PC-3 (cell line): Measurements from ENCODE around the gene LRRN4CL. TPM values are rescaled to one million over a fixed set of nuclear protein-coding genes. Genes with fewer than 3 reads are reported as not detected.

ENCODE experiments used
- ATAC-seq: fragments of 200-7000 bp; cut with Tn5 transposase; 2 replicates; pipeline ENCODE4 v1.9.1; 2020; ENCODE audit warnings: mild to moderate bottlenecking, moderate library complexity
- BruUV-seq: library from RNA; stranded (reverse); fragments of 400-500 nt; replicated peaks from 2 replicates; lab custom pipeline; 2021; lab: Mats Ljungman, UMichigan
- CTCF ChIA-PET: fragments of 300-600 bp; sonication (Branson Sonifier 250); formaldehyde crosslinking; loops from one replicate; lab custom pipeline; 2022; ENCODE audit warnings: antibody characterized with exemption; lab: Charles Lee
- POLR2A ChIA-PET: fragments of 300-600 bp; sonication (Branson Sonifier 250); formaldehyde crosslinking; loops from one replicate; lab custom pipeline; 2022; ENCODE audit warnings: antibody characterized with exemption; ENCODE audit not compliant: unreplicated experiment; lab: Charles Lee
- DNase-seq: peaks from one replicate; pipeline ENCODE4 v3.0.0-alpha.2; 2015
- H2AFZ ChIP-seq: fragments of 300-600 bp; sonication (generic); 2 replicates; pipeline ENCODE4 v1.6.0; 2016; ENCODE audit warnings: antibody characterized with exemption, low read length
- H3F3A ChIP-seq: fragments of 300-600 bp; sonication (generic); one replicate; pipeline ENCODE4 v1.6.0; 2017; ENCODE audit warnings: antibody characterized with exemption, low read length, control low read depth, mild to moderate bottlenecking; ENCODE audit not compliant: unreplicated experiment
- H3K27ac ChIP-seq: fragments of 300-600 bp; sonication (generic); 2 replicates; pipeline ENCODE4 v1.5.1; 2016; ENCODE audit warnings: mild to moderate bottlenecking, low read length
- H3K27me3 ChIP-seq: fragments of 300-600 bp; sonication (generic); 2 replicates; pipeline ENCODE4 v1.6.1; 2016; ENCODE audit warnings: low read length, mixed read lengths
- H3K36me3 ChIP-seq: fragments of 300-600 bp; sonication (generic); 2 replicates; pipeline ENCODE4 v1.6.1; 2016; ENCODE audit warnings: low read depth, mixed run types, low read length, mixed read lengths
- H3K4me1 ChIP-seq: fragments of 300-600 bp; sonication (generic); 2 replicates; pipeline ENCODE4 v1.5.1; 2016; ENCODE audit warnings: low read length; ENCODE audit not compliant: insufficient read depth
- H3K4me2 ChIP-seq: fragments of 300-600 bp; sonication (generic); 2 replicates; pipeline ENCODE4 v1.6.0; 2016; ENCODE audit warnings: low read length
- H3K4me3 ChIP-seq: fragments of 300-600 bp; sonication (generic); 2 replicates; pipeline ENCODE4 v1.5.1; 2016; ENCODE audit warnings: mild to moderate bottlenecking, low read length, mixed read lengths
- H3K79me2 ChIP-seq: fragments of 300-600 bp; sonication (generic); 2 replicates; pipeline ENCODE4 v1.6.1; 2017; ENCODE audit warnings: low read length, mixed read lengths
- H3K9ac ChIP-seq: fragments of 300-600 bp; sonication (generic); 2 replicates; pipeline ENCODE4 v1.6.0; 2016; ENCODE audit warnings: mild to moderate bottlenecking, low read length
- H3K9me2 ChIP-seq: fragments of 300-600 bp; sonication (generic); replicated peaks from 2 replicates; pipeline ENCODE4 v1.6.1; 2016; ENCODE audit warnings: mixed run types, low read length, mixed read lengths
- H3K9me3 ChIP-seq: fragments of 300-600 bp; sonication (generic); 2 replicates; pipeline ENCODE4 v1.6.1; 2016; ENCODE audit warnings: low read length, mixed read lengths
- H4K20me1 ChIP-seq: fragments of 300-600 bp; sonication (generic); 2 replicates; pipeline ENCODE4 v1.6.1; 2016; ENCODE audit warnings: low read length, mixed read lengths
- CTCF ChIP-seq: fragments of 300-600 bp; sonication (generic); conservative IDR thresholded peaks from 2 replicates; pipeline ENCODE4 v1.5.1; 2017; ENCODE audit warnings: antibody characterized with exemption, low read depth, mild to moderate bottlenecking, low read length
- EZH2 ChIP-seq: fragments of 300-600 bp; sonication (generic); IDR thresholded peaks from one replicate; pipeline ENCODE4 v1.6.1; 2017; ENCODE audit warnings: antibody characterized with exemption, mild to moderate bottlenecking, low read length; ENCODE audit not compliant: unreplicated experiment
- EZH2phosphoT487 ChIP-seq: fragments of 300-600 bp; sonication (generic); IDR thresholded peaks from 2 replicates; pipeline ENCODE4 v1.6.1; 2018; ENCODE audit warnings: mild to moderate bottlenecking, antibody characterized with exemption, low read length, borderline replicate concordance
- intact Hi-C: fragments of 100-400 bp; cut with micrococcal nuclease; formaldehyde crosslinking; loops from 2 replicates; pipeline ENCODE4 v1.9.0; 2023
- total RNA-seq: library from RNA; depleted of rRNA; stranded (reverse); fragments of >200 nt; gene quantifications from 2 replicates; pipeline ENCODE4 v1.2.3, GENCODE V29; 2014; rRNA removed

The LRRN4CL gene
- total RNA-seq, 1 experiment from 2014 or later = 0.51 TPM

GRCh38 chr11:62645671-62645945 lies 43.7 kb downstream of the LRRN4CL start:
- TF ChIP-seq EZH2 (no peak), EZH2phosphoT487 (no peak), CTCF (no peak)
- no peaks in the 10 kb centered on the region for H4K20me1 ChIP-seq
- peak overlapping the region; percentile 57 for H2AFZ ChIP-seq
- H3K4me3 ChIP-seq = peak overlapping the region; percentile 95
- ATAC-seq = no peak
- H3K9me3 ChIP-seq = no peaks in the 10 kb centered on the region
- intact Hi-C loops = loop anchor here (5.0 kb wide), 1 partner anchor 33 kb away; the partner anchor contains the start of genes EML3 and ROM1
- H3K27ac ChIP-seq = peak overlapping the region; percentile 64
- H3K4me1 ChIP-seq = peaks cover 10% of the 10 kb centered on the region
- peak overlapping the region; percentile 95 for H3K9ac ChIP-seq
- H3K79me2 ChIP-seq = peaks cover 59% of the 10 kb centered on the region
- H3K9me2 ChIP-seq = no peaks in the 10 kb centered on the region
- BruUV-seq = no TSS peak
- ChIA-PET CTCF (no interaction called here), POLR2A (no interaction called here)
- no peak for DNase-seq
- peaks cover 30% of the 10 kb centered on the region for H3K36me3 ChIP-seq
- H3K27me3 ChIP-seq = no peaks in the 10 kb centered on the region
- no peaks in the 10 kb centered on the region for H3F3A ChIP-seq
- peak overlapping the region; percentile 90 for H3K4me2 ChIP-seq

DNA sequence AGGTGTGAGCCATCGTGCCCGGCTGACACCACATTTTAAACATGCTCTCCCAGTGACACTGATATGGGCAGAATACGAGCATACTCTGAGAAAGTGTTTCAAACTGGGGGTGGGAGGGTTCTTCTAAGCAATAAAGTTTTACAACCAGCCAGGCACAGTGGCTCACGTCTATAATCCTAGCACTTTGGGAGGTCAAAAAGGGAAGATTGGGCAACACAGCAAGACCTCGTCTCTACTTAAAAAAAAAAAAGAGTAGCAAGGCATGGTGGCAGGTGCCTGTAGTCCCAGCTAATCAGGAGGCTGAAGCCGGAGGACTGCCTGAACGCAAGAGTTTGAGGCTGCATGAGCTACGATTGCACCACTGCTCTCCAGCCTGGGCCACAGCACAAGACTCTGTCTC lies 45.1 kb downstream of the LRRN4CL start:
- Histone ChIP-seq H3K27ac (no peak overlapping the region), H3K4me2 (no peak overlapping the region), H3K79me2 (peaks cover 65% of the 10 kb centered on the region), H3K9me2 (no peaks in the 10 kb centered on the region), H3K36me3 (peaks cover 29% of the 10 kb centered on the region), H4K20me1 (no peaks in the 10 kb centered on the region), H3K4me1 (peaks cover 10% of the 10 kb centered on the region), H2AFZ (no peak overlapping the region), H3K27me3 (no peaks in the 10 kb centered on the region), H3F3A (no peaks in the 10 kb centered on the region), H3K4me3 (no peak overlapping the region), H3K9me3 (no peaks in the 10 kb centered on the region), H3K9ac (no peak overlapping the region)
- CTCF ChIA-PET = no interaction called here
- intact Hi-C loops = no loop called here
- POLR2A ChIA-PET = no interaction called here
- DNase-seq = no peak
- no peak for ATAC-seq
- BruUV-seq = no TSS peak
- TF ChIP-seq EZH2 (no peak), EZH2phosphoT487 (no peak), CTCF (no peak)

Other genes starting within 250 kb of the LRRN4CL start
- 287 and 383 TPM in 2 replicates for gene AHNAK, start 142.7 kb downstream of the LRRN4CL start, total RNA-seq
- gene EEF1G, start 115.6 kb downstream of the LRRN4CL start, total RNA-seq = 1,577 and 1,815 TPM in 2 replicates
- gene TUT1, start 98.0 kb downstream of the LRRN4CL start, total RNA-seq = 17.8 and 20.6 TPM in 2 replicates
- 193 and 259 TPM in 2 replicates for gene MTA2, start 87.7 kb downstream of the LRRN4CL start, total RNA-seq
- gene EML3, start 76.8 kb downstream of the LRRN4CL start, total RNA-seq = 32.8 and 50.6 TPM in 2 replicates
- 5.8 and 13.9 TPM in 2 replicates for gene ROM1, start 76.3 kb downstream of the LRRN4CL start, total RNA-seq
- gene B3GAT3, start 67.5 kb downstream of the LRRN4CL start, total RNA-seq = 65.8 and 76.3 TPM in 2 replicates
- gene GANAB, start 42.9 kb downstream of the LRRN4CL start, total RNA-seq = 274 and 290 TPM in 2 replicates
- 31.0 and 32.5 TPM in 2 replicates for gene INTS5, start 36.2 kb downstream of the LRRN4CL start, total RNA-seq
- 236 and 302 TPM in 2 replicates for gene C11orf98, start 24.3 kb downstream of the LRRN4CL start, total RNA-seq
- 12.9 and 16.3 TPM in 2 replicates for gene CSKMT, start 24.2 kb downstream of the LRRN4CL start, total RNA-seq
- gene UQCC3, start 17.9 kb downstream of the LRRN4CL start, total RNA-seq = 83.6 and 95.6 TPM in 2 replicates
- 4.7 and 9.7 TPM in 2 replicates for gene LBHD1, start 17.3 kb downstream of the LRRN4CL start, total RNA-seq
- 190 and 311 TPM in 2 replicates for gene UBXN1, start 10.5 kb downstream of the LRRN4CL start, total RNA-seq
- gene BSCL2, start 17.9 kb upstream of the LRRN4CL start, total RNA-seq = 65.7 and 73.4 TPM in 2 replicates
- gene GNG3, start 18.1 kb upstream of the LRRN4CL start, total RNA-seq = not detected in 2 replicates
- 15.5 and 25.4 TPM in 2 replicates for gene HNRNPUL2, start 37.9 kb upstream of the LRRN4CL start, total RNA-seq
- 26.1 and 37.4 TPM in 2 replicates for gene TTC9C, start 39.0 kb upstream of the LRRN4CL start, total RNA-seq
- 2.2 and 3.3 TPM in 2 replicates for gene ZBTB3, start 64.6 kb upstream of the LRRN4CL start, total RNA-seq
- gene POLR2G, start 72.0 kb upstream of the LRRN4CL start, total RNA-seq = 208 and 230 TPM in 2 replicates
- 40.2 and 43.9 TPM in 2 replicates for gene TAF6L, start 81.9 kb upstream of the LRRN4CL start, total RNA-seq
- gene TMEM179B, start 97.9 kb upstream of the LRRN4CL start, total RNA-seq = 80.2 and 86.7 TPM in 2 replicates
- gene TMEM223, start 102.5 kb upstream of the LRRN4CL start, total RNA-seq = 37.5 and 49.6 TPM in 2 replicates
- gene NXF1, start 115.9 kb upstream of the LRRN4CL start, total RNA-seq = 33.1 and 33.2 TPM in 2 replicates
- 41.4 and 48.2 TPM in 2 replicates for gene STX5, start 142.5 kb upstream of the LRRN4CL start, total RNA-seq
- gene TEX54, start 143.3 kb upstream of the LRRN4CL start, total RNA-seq = not detected in 2 replicates
- 217 and 222 TPM in 2 replicates for gene WDR74, start 150.1 kb upstream of the LRRN4CL start, total RNA-seq
- 243 and 304 TPM in 2 replicates for gene SLC3A2, start 191.4 kb upstream of the LRRN4CL start, total RNA-seq
- not detected in 2 replicates for gene CHRM1, start 231.8 kb upstream of the LRRN4CL start, total RNA-seq